Activated CD8-positive, alpha-beta T cell treated with anti-CD3 and anti-CD28 coated beads, Interleukin-2, amount 10 ng/mL, durations not matched to agents 7 days and 5 days (primary cell): ENCODE measurements around the gene DNM1. TPM values are rescaled to one million over a fixed set of nuclear protein-coding genes. Genes with fewer than 3 reads are reported as not detected.

Experiments
- ATAC-seq: fragments of 150-1000 bp; cut with Tn5 transposase; one replicate; pipeline ENCODE4 v1.10.0; 2021; ENCODE audit warnings: moderate library complexity
- CTCF ChIA-PET: fragments of 350-600 bp; sonication (Branson Sonifier 250); formaldehyde crosslinking; loops from one replicate; lab custom pipeline; 2021; ENCODE audit warnings: antibody characterized with exemption; lab: Charles Lee
- POLR2A ChIA-PET: fragments of 350-600 bp; sonication (Branson Sonifier 250); formaldehyde crosslinking; loops from one replicate; lab custom pipeline; 2021; ENCODE audit warnings: antibody characterized with exemption; lab: Charles Lee
- DNase-seq: peaks from one replicate; pipeline ENCODE4 v3.0.0-alpha.2; 2020
- H3K27ac Mint-ChIP-seq: one replicate; pipeline ENCODE4 v1.8.0; 2021; ENCODE audit warnings: mild to moderate bottlenecking, mixed read lengths
- H3K27me3 Mint-ChIP-seq: one replicate; pipeline ENCODE4 v1.8.0; 2021; ENCODE audit warnings: low read depth, mixed read lengths
- H3K36me3 Mint-ChIP-seq: one replicate; pipeline ENCODE4 v1.8.0; 2021; ENCODE audit warnings: low read depth, mixed read lengths
- H3K4me1 Mint-ChIP-seq: one replicate; pipeline ENCODE4 v1.8.0; 2021; ENCODE audit warnings: low read depth, mixed read lengths
- H3K4me3 Mint-ChIP-seq: one replicate; pipeline ENCODE4 v1.8.0; 2021; ENCODE audit warnings: mild to moderate bottlenecking, mixed read lengths
- H3K9me3 Mint-ChIP-seq: one replicate; pipeline ENCODE4 v1.8.0; 2022; ENCODE audit warnings: mixed read lengths; ENCODE audit not compliant: insufficient read depth
- total RNA-seq, 2 experiments: library from RNA; stranded (reverse); gene quantifications; one replicate each; pipeline ENCODE4 v1.2.3, GENCODE V29; 2021

DNM1 gene
- total RNA-seq, 2 experiments from 2014 or later: 0.21 to 0.29 TPM

- POLR2A ChIA-PET: interaction anchor here (0.8 kb wide), 1 partner anchor 26 kb away, joined by 3 read pairs; the partner anchor contains the start of genes GOLGA2 and SWI5
- H3K9me3 Mint-ChIP-seq: no peaks in the 10 kb centered on the region
- ATAC-seq: peak; percentile 93
- peak; percentile 97 for DNase-seq
- peak overlapping the region; percentile 73 for H3K4me3 Mint-ChIP-seq
- H3K27me3 Mint-ChIP-seq: peaks cover 28% of the 10 kb centered on the region
- CTCF ChIA-PET: interaction anchor here (1.0 to 1.5 kb wide), 3 partner anchors 10 to 112 kb away, joined by 3 to 6 read pairs (median 5); no protein-coding TSS in a partner anchor
- H3K36me3 Mint-ChIP-seq: no peaks in the 10 kb centered on the region
- peaks cover 18% of the 10 kb centered on the region for H3K4me1 Mint-ChIP-seq
- peak overlapping the region; percentile 30 for H3K27ac Mint-ChIP-seq
Observed at GRCh38 chr9:128249908-128250838, 47.0 kb downstream of the DNM1 start.

DNA sequence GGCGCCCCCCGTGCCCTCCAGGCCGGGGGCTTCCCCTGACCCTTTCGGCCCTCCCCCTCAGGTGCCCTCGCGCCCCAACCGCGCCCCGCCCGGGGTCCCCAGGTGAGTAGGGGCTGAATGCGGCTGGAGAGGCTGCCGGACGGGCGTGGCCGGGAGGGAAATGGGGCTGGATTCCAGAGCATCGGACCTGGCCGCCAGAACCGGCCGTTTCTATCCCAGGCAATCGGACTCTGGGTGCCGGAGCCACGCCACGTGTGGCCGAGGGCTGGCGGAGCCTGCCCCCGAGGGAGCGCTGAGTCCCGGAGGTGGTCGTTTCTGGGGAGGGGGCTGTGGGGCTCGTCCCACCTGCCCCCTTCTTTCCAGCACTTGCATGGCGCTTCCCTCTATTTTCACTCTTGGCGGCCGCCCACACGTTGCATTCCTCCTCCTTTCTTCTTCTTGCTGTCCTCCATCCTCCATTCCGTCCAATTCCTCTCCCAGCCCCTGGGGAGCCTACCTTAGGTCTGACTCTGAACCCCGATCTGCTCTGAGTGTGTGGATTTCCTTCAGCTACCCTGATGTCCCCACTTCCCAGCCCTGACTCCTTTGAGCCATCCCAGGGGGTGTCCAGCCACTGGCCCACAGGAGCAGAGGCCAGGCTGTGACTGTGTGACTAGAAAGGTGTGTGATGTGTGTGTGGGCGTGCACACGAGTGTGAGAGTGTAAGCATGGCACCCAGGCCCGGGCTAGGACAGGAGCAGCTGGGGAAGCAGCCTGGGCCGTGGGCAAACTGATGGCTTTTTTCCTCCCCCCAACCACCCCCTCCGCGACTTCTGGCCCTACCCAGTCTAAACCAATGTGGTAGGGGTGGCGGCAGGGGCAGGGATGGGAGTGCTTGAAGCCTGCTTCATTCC is 47.9 kb downstream of the DNM1 start:
- Mint-ChIP-seq H3K36me3 (no peaks in the 10 kb centered on the region), H3K4me3 (peak overlapping the region; percentile 46), H3K4me1 (peaks cover 12% of the 10 kb centered on the region), H3K9me3 (no peaks in the 10 kb centered on the region), H3K27ac (no peak overlapping the region), H3K27me3 (peaks cover 23% of the 10 kb centered on the region)
- ChIA-PET CTCF (interaction anchor here (1.0 to 1.5 kb wide), 3 partner anchors 11 to 111 kb away, joined by 3 to 6 read pairs (median 5); no protein-coding TSS in a partner anchor), POLR2A (interaction anchor here (0.8 to 1.0 kb wide), 2 partner anchors 25 kb away, joined by 3 read pairs; partner anchors contain the start of genes GOLGA2 and SWI5)
- peak; percentile 2 for ATAC-seq
- DNase-seq: no peak

DNA sequence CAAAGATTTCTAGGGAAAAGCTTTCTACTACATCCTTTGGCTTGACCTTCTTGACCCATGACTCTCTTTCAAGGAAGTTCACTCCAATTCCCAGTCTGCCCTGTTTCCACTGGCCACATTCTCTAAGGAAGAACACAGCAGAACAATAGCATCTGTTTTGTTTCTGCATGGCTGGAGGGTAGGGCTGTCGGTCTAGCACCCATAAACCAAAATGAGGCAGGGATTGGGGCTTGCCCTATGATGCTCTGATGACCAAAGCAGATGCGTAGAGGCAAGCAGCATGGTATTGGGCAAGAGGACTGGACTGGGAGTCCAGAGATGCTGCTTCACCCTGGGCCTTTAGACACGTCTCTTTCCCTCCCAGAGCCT is 48.5 kb downstream of the DNM1 start:
- H3K36me3 Mint-ChIP-seq: no peaks in the 10 kb centered on the region
- peaks cover 23% of the 10 kb centered on the region for H3K27me3 Mint-ChIP-seq
- POLR2A ChIA-PET: interaction anchor here (1.0 kb wide), 1 partner anchor 24 kb away, joined by 3 read pairs; the partner anchor contains the start of genes GOLGA2 and SWI5
- DNase-seq: no peak
- no peak for ATAC-seq
- peak overlapping the region; percentile 46 for H3K4me3 Mint-ChIP-seq
- CTCF ChIA-PET: interaction anchor here (1.2 kb wide), 1 partner anchor 90 kb away, joined by 6 read pairs; no protein-coding TSS in a partner anchor
- H3K27ac Mint-ChIP-seq: no peak overlapping the region
- H3K4me1 Mint-ChIP-seq: peaks cover 12% of the 10 kb centered on the region
- no peaks in the 10 kb centered on the region for H3K9me3 Mint-ChIP-seq

- Mint-ChIP-seq H3K9me3 (no peaks in the 10 kb centered on the region), H3K4me3 (no peak overlapping the region), H3K36me3 (peaks cover under 1% of the 10 kb centered on the region), H3K27ac (no peak overlapping the region), H3K27me3 (peaks cover 23% of the 10 kb centered on the region), H3K4me1 (peaks cover 12% of the 10 kb centered on the region)
- POLR2A ChIA-PET: interaction anchor here (1.0 to 1.2 kb wide), 2 partner anchors 23 to 93 kb away, joined by 3 read pairs; partner anchors contain the start of genes GOLGA2 and SWI5
- DNase-seq: no peak
- CTCF ChIA-PET: interaction anchor here (1.0 to 1.2 kb wide), 4 partner anchors 9 to 89 kb away, joined by 3 to 6 read pairs (median 3); no protein-coding TSS in a partner anchor
- no peak for ATAC-seq
Observed at GRCh38 chr9:128252317-128253139, 49.3 kb downstream of the DNM1 start.

DNA sequence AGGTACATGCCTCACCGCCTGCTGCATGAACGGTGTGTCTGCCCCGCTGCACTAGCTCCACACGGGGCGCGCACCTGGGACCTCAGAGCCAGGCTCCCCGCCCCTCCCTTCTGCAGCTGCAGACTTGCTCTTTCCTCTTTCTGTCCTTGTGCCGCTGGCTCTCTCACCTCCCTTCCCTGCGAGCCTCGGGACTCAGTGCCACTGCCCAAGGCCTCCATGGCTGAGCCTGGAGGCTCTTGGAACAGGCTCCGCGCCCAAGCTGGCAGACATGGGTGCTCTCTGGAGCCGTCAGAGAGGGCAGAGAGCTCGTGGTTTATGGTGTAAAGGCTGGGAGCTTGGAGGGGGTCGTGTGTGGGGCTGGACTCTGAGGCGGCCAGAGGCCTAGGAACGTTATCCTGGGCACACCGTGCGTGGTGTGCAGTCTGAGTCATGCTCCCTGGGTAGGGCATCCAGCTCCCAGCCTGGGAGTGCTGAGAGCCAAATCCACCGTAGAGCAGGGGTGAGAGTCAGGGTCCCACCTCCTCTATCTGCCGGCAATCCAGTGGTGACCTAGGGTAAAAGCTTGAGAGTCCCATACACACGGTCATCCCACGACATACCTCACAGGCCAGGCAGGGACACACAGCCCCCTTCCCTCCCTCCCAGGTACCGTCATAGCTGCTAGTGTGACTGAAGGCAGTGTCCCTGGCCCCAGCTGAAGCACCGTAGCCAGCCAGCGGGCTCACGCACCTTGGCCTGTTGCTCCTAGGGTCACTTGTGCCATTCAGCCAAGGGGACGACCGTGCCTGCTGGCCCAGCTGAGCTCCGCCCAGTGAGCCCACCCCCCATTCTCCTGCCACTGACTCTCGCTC is 50.2 kb downstream of the DNM1 start:
- POLR2A ChIA-PET: interaction anchor here (1.2 kb wide), 1 partner anchor 94 kb away, joined by 3 read pairs; no protein-coding TSS in a partner anchor
- CTCF ChIA-PET: interaction anchor here (1.0 to 1.2 kb wide), 3 partner anchors 8 to 21 kb away, joined by 3 read pairs; no protein-coding TSS in a partner anchor

GRCh38 chr9:128253991-128254346 is 50.8 kb downstream of the DNM1 start:
- Mint-ChIP-seq H3K27me3 (peaks cover 20% of the 10 kb centered on the region), H3K4me3 (no peak overlapping the region), H3K27ac (no peak overlapping the region), H3K4me1 (peaks cover 12% of the 10 kb centered on the region), H3K36me3 (peaks cover 5% of the 10 kb centered on the region), H3K9me3 (no peaks in the 10 kb centered on the region)
- ChIA-PET POLR2A (no interaction called here), CTCF (interaction anchor here (1.2 to 2.3 kb wide), 2 partner anchors 15 to 17 kb away, joined by 3 to 5 read pairs; no protein-coding TSS in a partner anchor)
- DNase-seq (no peak), ATAC-seq (no peak)

More for the DNA sequence above, 50.2 kb downstream of the DNM1 start:
- Mint-ChIP-seq H3K27me3 (peaks cover 20% of the 10 kb centered on the region), H3K4me3 (no peak overlapping the region), H3K36me3 (peaks cover 3% of the 10 kb centered on the region), H3K27ac (no peak overlapping the region), H3K9me3 (no peaks in the 10 kb centered on the region), H3K4me1 (peaks cover 12% of the 10 kb centered on the region)
- DNase-seq: no peak
- no peak for ATAC-seq

DNA sequence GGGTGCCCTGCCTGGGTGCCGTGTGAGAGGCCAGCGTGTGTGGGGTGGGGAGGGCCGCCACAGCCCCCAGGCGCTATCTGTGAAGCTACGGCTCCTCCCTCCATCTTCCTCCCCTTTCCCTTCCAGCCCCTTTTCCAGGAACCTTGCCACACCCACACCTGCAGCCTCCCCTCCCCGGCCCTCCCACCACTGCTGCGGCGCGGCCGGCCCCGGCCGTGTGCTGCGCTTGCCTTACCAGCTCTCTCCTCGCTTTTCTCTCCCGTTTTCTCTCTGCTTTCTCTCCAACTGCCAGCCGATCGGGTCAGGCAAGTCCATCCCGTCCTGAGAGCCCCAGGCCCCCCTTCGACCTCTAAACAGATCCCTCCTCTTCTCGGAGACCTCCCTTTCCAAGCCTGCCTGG is 51.2 kb downstream of the DNM1 start:
- CTCF ChIA-PET: interaction anchor here (0.7 to 2.4 kb wide), 6 partner anchors 14 to 98 kb away, joined by 4 to 8 read pairs (median 4); partner anchors contain the start of genes GOLGA2 and SWI5
- DNase-seq (no peak), ATAC-seq (no peak)
- Mint-ChIP-seq H3K4me3 (no peak overlapping the region), H3K27ac (no peak overlapping the region), H3K36me3 (peaks cover 9% of the 10 kb centered on the region), H3K27me3 (peaks cover 20% of the 10 kb centered on the region), H3K4me1 (peaks cover 12% of the 10 kb centered on the region), H3K9me3 (no peaks in the 10 kb centered on the region)
- POLR2A ChIA-PET: no interaction called here

DNA sequence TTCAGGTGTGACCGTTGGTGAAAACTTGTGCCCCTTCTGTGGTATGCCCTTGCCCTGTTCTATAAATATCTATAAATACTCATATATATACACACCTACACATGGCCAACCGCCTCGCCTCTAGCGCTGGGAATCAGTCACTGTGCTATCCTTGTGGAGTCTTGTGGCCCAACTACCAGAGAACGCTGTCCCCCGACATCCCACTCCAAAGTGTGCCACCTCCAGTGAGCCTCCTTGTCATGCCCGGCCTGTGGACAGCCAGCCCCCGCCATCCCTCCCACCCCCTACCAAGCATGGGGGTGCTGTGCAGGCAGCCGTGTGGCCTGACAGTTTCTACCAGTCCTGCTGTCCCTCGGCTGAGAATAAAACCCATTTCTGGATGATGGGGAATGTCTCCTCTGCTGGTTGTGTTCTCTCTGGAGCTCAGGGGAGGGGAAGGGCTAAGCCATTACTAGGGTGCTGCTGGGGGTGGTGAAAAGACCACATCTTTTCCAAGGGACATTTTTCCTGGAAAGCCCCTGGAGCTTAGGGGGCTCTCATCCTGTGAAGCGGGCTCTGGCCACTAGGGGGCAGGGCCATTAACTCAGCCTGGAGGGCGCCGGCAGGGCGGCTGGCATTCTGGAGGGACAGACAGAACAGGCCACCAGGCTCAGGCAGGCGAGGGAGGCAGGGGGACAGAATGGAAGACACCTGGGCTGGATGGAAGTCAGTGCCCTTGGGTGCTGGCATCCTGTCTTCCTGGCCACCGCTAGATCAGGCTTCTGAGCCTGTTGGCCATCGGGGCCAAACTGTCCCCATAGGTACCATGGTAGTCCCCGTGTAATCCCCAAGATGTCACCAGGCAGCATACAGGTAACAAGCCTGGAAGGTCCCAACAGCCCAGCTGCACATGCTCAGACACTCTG is 51.9 kb downstream of the DNM1 start:
- no peak overlapping the region for H3K4me3 Mint-ChIP-seq

DNA sequence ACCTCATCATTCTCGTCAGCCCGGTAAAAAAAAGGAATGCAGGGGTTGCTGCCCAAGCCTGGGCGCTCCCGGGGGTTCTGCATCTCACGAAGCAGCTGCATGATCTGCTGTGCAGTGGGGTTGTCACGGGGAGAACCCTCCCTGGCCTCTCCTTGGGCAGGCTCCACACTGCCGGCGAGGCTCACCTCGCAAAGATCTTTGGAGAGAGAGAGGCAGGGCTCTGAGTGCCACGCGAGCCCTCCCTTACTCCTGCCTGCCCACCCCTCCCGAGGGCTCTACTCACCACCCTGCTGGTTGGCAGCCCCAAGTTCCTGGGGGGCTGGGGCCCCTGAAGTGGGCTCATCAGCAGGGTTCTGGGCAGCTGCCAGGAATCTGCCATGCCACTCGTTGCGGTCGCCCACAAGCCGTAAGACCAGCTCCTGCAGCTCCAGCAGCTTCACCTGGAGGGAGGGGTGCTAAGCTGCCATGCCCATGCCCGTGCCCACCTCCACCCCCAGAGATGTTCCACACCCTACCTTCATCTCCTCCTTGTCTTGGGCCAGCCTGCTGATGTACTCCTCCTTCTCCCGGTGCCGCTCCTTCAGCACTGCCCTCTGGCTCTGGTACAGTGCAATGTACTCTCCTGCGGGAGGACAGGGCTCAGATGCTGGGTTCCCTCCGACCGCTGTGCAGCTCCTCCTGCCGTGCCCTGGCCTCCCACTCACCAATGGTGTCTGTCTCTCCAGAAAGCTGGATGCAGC is 54.1 kb downstream of the DNM1 start:
- no peak overlapping the region for H3K27ac Mint-ChIP-seq
- POLR2A ChIA-PET: no interaction called here
- peaks cover 28% of the 10 kb centered on the region for H3K36me3 Mint-ChIP-seq
- DNase-seq (no peak), ATAC-seq (no peak)
- H3K4me1 Mint-ChIP-seq: no peaks in the 10 kb centered on the region
- H3K4me3 Mint-ChIP-seq: no peak overlapping the region
- H3K9me3 Mint-ChIP-seq: no peaks in the 10 kb centered on the region
- H3K27me3 Mint-ChIP-seq: peaks cover 4% of the 10 kb centered on the region
- CTCF ChIA-PET: no interaction called here

More for the DNA sequence above, 51.9 kb downstream of the DNM1 start:
- ChIA-PET CTCF (interaction anchor here (0.7 to 2.4 kb wide), 13 partner anchors 9 to 355 kb away, joined by 3 to 8 read pairs (median 4); partner anchors contain the start of genes GOLGA2 and SWI5), POLR2A (no interaction called here)
- Mint-ChIP-seq H3K36me3 (peaks cover 12% of the 10 kb centered on the region), H3K27me3 (peaks cover 14% of the 10 kb centered on the region), H3K9me3 (no peaks in the 10 kb centered on the region), H3K27ac (no peak overlapping the region), H3K4me1 (peaks cover 5% of the 10 kb centered on the region)
- ATAC-seq: peak; percentile 27
- peak; percentile 69 for DNase-seq
